ENCODE measurements around the gene IQCF5. TPM values are rescaled to one million over a fixed set of nuclear protein-coding genes. Genes with fewer than 3 reads are reported as not detected.

The IQCF5 gene
- polyA plus RNA-seq, 2 donors, result not detected

DNA sequence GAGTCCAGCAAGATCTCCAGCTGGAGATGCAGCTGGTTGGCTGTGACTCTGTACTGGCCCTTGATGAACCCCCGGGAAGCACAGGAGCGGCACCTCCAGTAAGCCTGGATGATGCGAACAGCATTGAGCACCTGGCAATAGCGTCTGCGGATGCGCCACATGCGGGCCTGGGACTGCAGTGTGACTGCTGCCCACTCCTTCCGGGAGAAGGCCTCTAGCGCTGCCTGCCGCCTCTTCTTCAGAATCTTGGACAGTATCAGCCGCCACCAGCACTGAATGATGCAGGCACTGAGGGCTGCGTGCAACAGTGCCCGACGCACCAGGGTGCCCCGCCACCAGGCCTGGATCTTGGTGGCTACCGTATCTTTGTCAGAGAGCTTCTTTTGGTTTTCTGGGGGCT is 19.5 kb upstream of the IQCF5 start:
- Histone ChIP-seq H3K9me3 (ENCODE audit: control insufficient read depth in 2 of 2, insufficient read depth in 1 of 2, low read depth in 1 of 2, low read length in 1 of 2) (no peaks in the 10 kb centered on the region), H3K27ac (ENCODE audit: low read depth in 2 of 2, low read length in 1 of 2) (no peak overlapping the region), H3K4me3 (ENCODE audit: low read depth in 1 of 2, low read length in 2 of 2) (no peak overlapping the region), H3K4me1 (ENCODE audit: control insufficient read depth in 2 of 2, insufficient read depth in 2 of 2, low read length in 1 of 2) (no peaks in the 10 kb centered on the region), H3K27me3 (ENCODE audit: control insufficient read depth in 1 of 2, insufficient read depth in 2 of 2, low read length in 2 of 2) (no peaks in the 10 kb centered on the region), H3K36me3 (ENCODE audit: control insufficient read depth in 2 of 2, insufficient read depth in 2 of 2, low read length in 1 of 2) (no peaks in the 10 kb centered on the region)
- 97% methylated on average over 16 of the region's 16 CpGs for WGBS, 2 donors

DNA sequence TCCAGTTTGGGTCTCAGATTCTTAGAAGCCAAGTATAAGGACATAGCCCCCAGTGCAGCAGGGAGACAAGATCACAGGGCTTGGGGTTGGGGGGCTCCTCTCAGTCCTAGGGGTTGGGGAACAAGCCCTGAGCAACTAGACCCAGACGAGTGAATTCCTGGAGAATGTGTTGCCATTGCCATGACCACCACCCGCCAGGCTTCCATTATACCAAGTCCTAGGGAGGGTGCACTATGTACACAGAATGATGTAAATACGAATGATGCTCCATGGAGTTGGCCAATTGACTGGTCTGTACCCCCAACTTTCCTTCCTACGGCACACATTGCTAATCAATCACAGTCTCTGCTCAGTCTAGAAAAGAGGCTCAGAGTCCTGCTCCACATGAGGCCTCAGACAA is 19.0 kb upstream of the IQCF5 start:
- no peaks in the 10 kb centered on the region for H3K9me3 ChIP-seq (ENCODE audit: control insufficient read depth in 2 of 2, insufficient read depth in 1 of 2, low read depth in 1 of 2, low read length in 1 of 2)
- 80 to 81% methylated on average over 4 of the region's 4 CpGs for WGBS, 2 donors
- no peak overlapping the region for H3K27ac ChIP-seq (ENCODE audit: low read depth in 2 of 2, low read length in 1 of 2)
- H3K27me3 ChIP-seq (ENCODE audit: control insufficient read depth in 1 of 2, insufficient read depth in 2 of 2, low read length in 2 of 2), result no peaks in the 10 kb centered on the region
- no peaks in the 10 kb centered on the region for H3K36me3 ChIP-seq (ENCODE audit: control insufficient read depth in 2 of 2, insufficient read depth in 2 of 2, low read length in 1 of 2)
- H3K4me1 ChIP-seq (ENCODE audit: control insufficient read depth in 2 of 2, insufficient read depth in 2 of 2, low read length in 1 of 2), result no peaks in the 10 kb centered on the region
- H3K4me3 ChIP-seq (ENCODE audit: low read depth in 1 of 2, low read length in 2 of 2), result no peak overlapping the region

DNA sequence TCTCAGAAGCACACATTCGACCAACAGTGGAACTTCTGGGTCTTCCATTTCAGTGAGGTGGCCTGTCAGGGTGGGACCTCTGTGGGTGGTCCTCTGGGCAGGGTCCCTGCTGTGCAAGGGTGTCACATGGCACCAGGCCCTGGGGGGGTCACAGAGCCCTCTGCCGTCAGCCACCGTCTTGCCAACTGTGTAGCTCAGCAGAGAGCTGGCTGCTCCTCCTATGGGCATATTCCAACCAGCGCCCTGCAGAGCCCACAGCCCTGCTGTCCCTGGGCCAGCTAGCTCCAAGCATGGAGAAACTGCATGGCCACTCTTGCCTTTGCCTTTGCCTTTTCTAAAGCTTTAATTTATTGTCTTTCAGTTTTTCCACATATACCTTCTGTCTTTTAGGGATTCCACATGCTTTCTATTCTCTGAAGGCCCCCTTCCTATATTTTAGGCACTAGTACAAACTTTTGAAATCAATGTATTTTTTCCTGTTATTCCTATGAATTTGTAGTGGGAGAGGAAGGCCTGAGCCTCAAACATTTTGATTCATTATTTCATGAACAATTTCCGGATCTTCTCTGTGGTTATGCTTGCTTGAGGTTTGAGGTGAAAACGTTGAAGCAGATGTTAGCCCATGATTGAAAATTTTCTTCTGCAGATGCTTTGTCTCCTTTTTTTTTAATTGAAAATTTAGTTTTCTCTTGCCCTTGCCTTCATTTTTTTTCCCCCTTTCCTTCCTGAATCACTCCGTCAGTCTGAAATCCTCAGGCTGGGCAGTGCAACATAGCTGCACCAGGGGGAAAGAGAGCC is 16.0 kb upstream of the IQCF5 start:
- no peaks in the 10 kb centered on the region for H3K9me3 ChIP-seq (ENCODE audit: control insufficient read depth in 2 of 2, insufficient read depth in 1 of 2, low read depth in 1 of 2, low read length in 1 of 2)
- H3K4me1 ChIP-seq (ENCODE audit: control insufficient read depth in 2 of 2, insufficient read depth in 2 of 2, low read length in 1 of 2), result no peaks in the 10 kb centered on the region
- no peak overlapping the region for H3K27ac ChIP-seq (ENCODE audit: low read depth in 2 of 2, low read length in 1 of 2)
- H3K36me3 ChIP-seq (ENCODE audit: control insufficient read depth in 2 of 2, insufficient read depth in 2 of 2, low read length in 1 of 2), result no peaks in the 10 kb centered on the region
- 75 to 82% methylated on average over 7 of the region's 7 CpGs for WGBS, 2 donors
- no peak overlapping the region for H3K4me3 ChIP-seq (ENCODE audit: low read depth in 1 of 2, low read length in 2 of 2)
- H3K27me3 ChIP-seq (ENCODE audit: control insufficient read depth in 1 of 2, insufficient read depth in 2 of 2, low read length in 2 of 2), result no peaks in the 10 kb centered on the region

DNA sequence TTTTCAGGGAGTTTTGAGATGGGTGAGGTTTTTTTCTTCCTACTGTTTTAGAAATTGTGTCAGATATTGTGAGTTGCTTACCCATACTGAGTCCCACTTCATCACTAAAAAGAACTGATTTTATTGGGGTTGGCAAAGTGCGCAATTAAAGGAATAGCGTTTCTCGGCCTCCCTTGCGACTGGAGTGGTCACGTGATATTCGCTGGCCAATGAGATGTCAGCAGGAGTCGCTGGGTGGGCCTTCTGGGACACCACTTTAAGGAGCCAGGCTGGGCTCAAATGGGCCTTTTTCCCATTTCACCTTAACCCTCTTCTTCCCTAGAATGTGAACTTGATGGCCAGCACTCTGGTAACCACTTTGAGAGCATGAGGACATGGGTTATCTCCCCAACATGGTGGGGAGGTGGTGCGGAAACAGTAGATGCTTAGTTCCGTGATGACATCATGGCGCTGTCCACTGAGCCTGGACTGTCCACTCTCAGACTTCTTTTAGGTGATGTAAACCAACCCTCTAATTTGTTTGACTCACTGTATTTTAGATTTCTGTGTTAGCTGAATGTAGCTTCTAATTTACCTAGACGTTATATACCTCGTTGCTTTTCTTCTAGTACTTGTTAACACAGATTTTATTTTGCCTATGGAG is 13.2 kb upstream of the IQCF5 start:
- Histone ChIP-seq H3K4me1 (ENCODE audit: control insufficient read depth in 2 of 2, insufficient read depth in 2 of 2, low read length in 1 of 2) (no peaks in the 10 kb centered on the region), H3K4me3 (ENCODE audit: low read depth in 1 of 2, low read length in 2 of 2) (no peak overlapping the region), H3K9me3 (ENCODE audit: control insufficient read depth in 2 of 2, insufficient read depth in 1 of 2, low read depth in 1 of 2, low read length in 1 of 2) (no peaks in the 10 kb centered on the region), H3K27ac (ENCODE audit: low read depth in 2 of 2, low read length in 1 of 2) (no peak overlapping the region), H3K36me3 (ENCODE audit: control insufficient read depth in 2 of 2, insufficient read depth in 2 of 2, low read length in 1 of 2) (no peaks in the 10 kb centered on the region), H3K27me3 (ENCODE audit: control insufficient read depth in 1 of 2, insufficient read depth in 2 of 2, low read length in 2 of 2) (no peaks in the 10 kb centered on the region)
- WGBS, 2 donors, result 93 to 95% methylated on average over 12 of the region's 12 CpGs

DNA sequence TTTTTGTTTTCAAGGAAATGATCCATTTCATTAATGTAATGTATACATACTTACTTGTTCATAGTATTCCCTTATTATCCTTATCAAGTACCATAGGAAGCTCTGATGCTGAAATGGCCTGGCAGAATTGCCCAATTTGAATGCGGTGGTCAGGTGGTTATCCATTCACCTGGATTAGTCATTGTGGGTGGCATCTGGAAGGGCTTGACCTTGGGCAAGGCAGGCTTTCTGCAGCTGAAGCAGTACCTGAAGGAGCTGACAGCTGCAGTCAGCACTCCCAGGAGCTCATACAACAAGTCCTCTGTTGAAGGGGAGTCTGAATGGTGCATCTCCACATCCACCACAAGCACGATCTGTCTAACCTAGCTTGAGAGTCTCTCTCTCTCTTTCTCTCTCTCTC is 12.2 kb upstream of the IQCF5 start:
- Histone ChIP-seq H3K36me3 (ENCODE audit: control insufficient read depth in 2 of 2, insufficient read depth in 2 of 2, low read length in 1 of 2) (no peaks in the 10 kb centered on the region), H3K27ac (ENCODE audit: low read depth in 2 of 2, low read length in 1 of 2) (no peak overlapping the region), H3K4me3 (ENCODE audit: low read depth in 1 of 2, low read length in 2 of 2) (no peak overlapping the region), H3K9me3 (ENCODE audit: control insufficient read depth in 2 of 2, insufficient read depth in 1 of 2, low read depth in 1 of 2, low read length in 1 of 2) (no peaks in the 10 kb centered on the region), H3K4me1 (ENCODE audit: control insufficient read depth in 2 of 2, insufficient read depth in 2 of 2, low read length in 1 of 2) (no peaks in the 10 kb centered on the region), H3K27me3 (ENCODE audit: control insufficient read depth in 1 of 2, insufficient read depth in 2 of 2, low read length in 2 of 2) (no peaks in the 10 kb centered on the region)
- WGBS, 2 donors, result 70 to 82% methylated on average over 2 of the region's 2 CpGs

DNA sequence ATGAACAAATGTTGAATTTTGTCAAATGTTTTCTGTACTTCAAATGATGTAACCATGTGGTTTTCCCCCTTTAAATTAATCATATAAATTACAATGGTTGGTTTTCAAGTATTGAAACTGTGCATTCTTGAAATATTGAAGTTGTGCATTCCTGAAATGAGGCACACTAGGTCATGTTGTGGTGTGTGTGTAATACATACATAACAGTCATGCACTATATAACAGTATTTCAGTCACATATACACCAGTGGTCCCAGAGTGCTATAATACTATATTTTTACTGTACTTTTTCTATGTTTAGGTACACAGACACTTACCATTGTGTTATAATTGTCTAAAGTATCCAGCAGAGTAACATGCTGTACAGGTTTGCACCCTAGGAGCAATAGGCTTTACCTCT is 11.0 kb upstream of the IQCF5 start:
- no peak overlapping the region for H3K4me3 ChIP-seq (ENCODE audit: low read depth in 1 of 2, low read length in 2 of 2)
- no peaks in the 10 kb centered on the region for H3K4me1 ChIP-seq (ENCODE audit: control insufficient read depth in 2 of 2, insufficient read depth in 2 of 2, low read length in 1 of 2)
- no peaks in the 10 kb centered on the region for H3K9me3 ChIP-seq (ENCODE audit: control insufficient read depth in 2 of 2, insufficient read depth in 1 of 2, low read depth in 1 of 2, low read length in 1 of 2)
- no peak overlapping the region for H3K27ac ChIP-seq (ENCODE audit: low read depth in 2 of 2, low read length in 1 of 2)
- no peaks in the 10 kb centered on the region for H3K27me3 ChIP-seq (ENCODE audit: control insufficient read depth in 1 of 2, insufficient read depth in 2 of 2, low read length in 2 of 2)
- H3K36me3 ChIP-seq (ENCODE audit: control insufficient read depth in 2 of 2, insufficient read depth in 2 of 2, low read length in 1 of 2), result no peaks in the 10 kb centered on the region

DNA sequence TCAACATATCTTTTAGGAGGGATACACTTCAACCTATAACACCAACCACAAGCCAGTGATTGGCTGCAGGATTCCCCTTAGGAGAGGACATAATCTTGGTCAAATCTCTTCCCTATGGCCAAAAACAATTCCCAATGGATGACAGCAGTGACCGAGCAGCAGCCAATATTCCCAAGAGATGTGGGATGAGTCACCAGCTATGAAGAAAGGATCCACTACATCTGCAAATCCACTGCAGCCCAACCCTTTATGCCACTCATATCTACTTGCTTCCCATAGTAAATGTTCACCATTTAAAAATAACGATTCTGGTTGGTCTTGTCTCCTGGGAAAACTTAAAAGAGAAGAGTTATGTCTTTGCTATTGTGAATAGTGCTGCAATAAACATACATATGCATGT is 4.5 kb upstream of the IQCF5 start:
- no peak overlapping the region for H3K27ac ChIP-seq (ENCODE audit: low read depth in 2 of 2, low read length in 1 of 2)
- H3K27me3 ChIP-seq (ENCODE audit: control insufficient read depth in 1 of 2, insufficient read depth in 2 of 2, low read length in 2 of 2), result peaks cover 0 to 2% of the 10 kb centered on the region in 2 donors
- 38 to 65% methylated on average over 1 to 2 of the region's 2 CpGs for WGBS, 2 donors
- no peaks in the 10 kb centered on the region for H3K36me3 ChIP-seq (ENCODE audit: control insufficient read depth in 2 of 2, insufficient read depth in 2 of 2, low read length in 1 of 2)
- no peak overlapping the region for H3K4me3 ChIP-seq (ENCODE audit: low read depth in 1 of 2, low read length in 2 of 2)
- H3K4me1 ChIP-seq (ENCODE audit: control insufficient read depth in 2 of 2, insufficient read depth in 2 of 2, low read length in 1 of 2), result no peaks in the 10 kb centered on the region
- no peaks in the 10 kb centered on the region for H3K9me3 ChIP-seq (ENCODE audit: control insufficient read depth in 2 of 2, insufficient read depth in 1 of 2, low read depth in 1 of 2, low read length in 1 of 2)

DNA sequence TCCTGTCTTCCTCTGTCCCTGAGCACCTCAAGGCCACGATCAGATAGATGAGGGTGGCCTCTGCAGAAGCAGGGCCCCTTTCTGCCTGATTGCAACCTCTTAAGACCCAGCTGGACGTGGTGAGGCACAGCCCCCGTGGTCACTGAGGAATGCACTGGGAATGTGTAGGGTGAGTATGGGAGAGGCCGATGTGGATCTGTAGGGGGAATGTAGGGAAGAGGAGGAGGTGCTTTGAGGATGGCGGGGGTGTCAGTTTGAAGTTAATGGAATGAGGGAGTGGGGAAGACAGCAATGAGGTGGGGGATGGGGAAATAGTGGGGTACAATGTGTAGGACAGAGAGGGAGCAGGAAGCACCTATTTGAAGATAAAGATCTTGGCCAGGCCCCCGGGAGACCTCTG is 785 bp upstream of the IQCF5 start:
- no peaks in the 10 kb centered on the region for H3K4me1 ChIP-seq (ENCODE audit: control insufficient read depth in 2 of 2, insufficient read depth in 2 of 2, low read length in 1 of 2)
- no peak overlapping the region for H3K27ac ChIP-seq (ENCODE audit: low read depth in 2 of 2, low read length in 1 of 2)
- no peaks in the 10 kb centered on the region for H3K9me3 ChIP-seq (ENCODE audit: control insufficient read depth in 2 of 2, insufficient read depth in 1 of 2, low read depth in 1 of 2, low read length in 1 of 2)
- 44 to 52% methylated on average over 6 of the region's 6 CpGs for WGBS, 2 donors
- H3K4me3 ChIP-seq (ENCODE audit: low read depth in 1 of 2, low read length in 2 of 2), result no peak overlapping the region
- peaks cover 0 to 2% of the 10 kb centered on the region in 2 donors for H3K27me3 ChIP-seq (ENCODE audit: control insufficient read depth in 1 of 2, insufficient read depth in 2 of 2, low read length in 2 of 2)
- no peaks in the 10 kb centered on the region for H3K36me3 ChIP-seq (ENCODE audit: control insufficient read depth in 2 of 2, insufficient read depth in 2 of 2, low read length in 1 of 2)

DNA sequence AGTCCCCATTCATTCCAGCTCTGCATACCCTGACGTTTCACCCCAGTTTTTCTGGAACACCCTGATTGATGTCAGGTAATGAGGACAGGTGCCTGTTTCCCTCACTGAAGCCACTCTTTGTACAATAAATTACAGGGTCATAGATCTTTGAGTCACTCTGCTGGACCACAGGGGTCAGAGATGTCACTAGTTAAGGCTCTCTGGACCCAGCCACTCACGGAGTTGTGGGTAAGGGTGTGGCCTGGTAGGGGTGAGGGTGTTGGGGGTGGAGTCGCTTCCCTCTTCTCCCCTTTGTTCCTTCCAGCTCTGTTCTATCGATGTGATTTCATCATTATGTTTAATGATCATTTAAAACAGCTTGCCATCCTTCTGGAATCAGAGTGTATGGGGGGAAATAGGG is 512 bp downstream of the IQCF5 start:
- Histone ChIP-seq H3K4me3 (ENCODE audit: low read depth in 1 of 2, low read length in 2 of 2) (no peak overlapping the region), H3K36me3 (ENCODE audit: control insufficient read depth in 2 of 2, insufficient read depth in 2 of 2, low read length in 1 of 2) (no peaks in the 10 kb centered on the region), H3K27ac (ENCODE audit: low read depth in 2 of 2, low read length in 1 of 2) (no peak overlapping the region), H3K4me1 (ENCODE audit: control insufficient read depth in 2 of 2, insufficient read depth in 2 of 2, low read length in 1 of 2) (no peaks in the 10 kb centered on the region), H3K27me3 (ENCODE audit: control insufficient read depth in 1 of 2, insufficient read depth in 2 of 2, low read length in 2 of 2) (peaks cover 0 to 2% of the 10 kb centered on the region in 2 donors), H3K9me3 (ENCODE audit: control insufficient read depth in 2 of 2, insufficient read depth in 1 of 2, low read depth in 1 of 2, low read length in 1 of 2) (no peaks in the 10 kb centered on the region)
- WGBS, 2 donors, result 55 to 60% methylated on average over 4 of the region's 4 CpGs

DNA sequence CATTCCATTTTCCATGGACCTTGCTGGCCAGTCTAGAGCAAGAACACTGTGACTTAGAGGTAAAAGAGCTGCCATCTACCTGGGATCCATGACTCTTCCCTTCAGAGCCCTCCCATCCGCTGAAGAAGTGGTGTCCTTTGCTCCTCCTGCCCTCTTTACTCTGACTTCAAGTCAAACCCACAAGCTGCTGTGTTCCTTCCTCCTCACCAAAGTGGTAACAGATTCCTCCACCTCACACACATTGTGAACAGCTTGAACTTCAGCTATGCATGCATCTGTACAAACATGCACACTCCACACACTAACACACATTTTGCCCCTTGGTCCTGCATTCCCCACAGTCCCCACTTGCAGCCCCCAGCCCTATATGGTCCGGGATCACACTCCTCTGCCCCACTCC is 990 bp downstream of the IQCF5 start:
- no peaks in the 10 kb centered on the region for H3K36me3 ChIP-seq (ENCODE audit: control insufficient read depth in 2 of 2, insufficient read depth in 2 of 2, low read length in 1 of 2)
- WGBS, 2 donors, result 72 to 73% methylated on average over 2 of the region's 2 CpGs
- H3K27me3 ChIP-seq (ENCODE audit: control insufficient read depth in 1 of 2, insufficient read depth in 2 of 2, low read length in 2 of 2), result no peaks in the 10 kb centered on the region
- H3K4me1 ChIP-seq (ENCODE audit: control insufficient read depth in 2 of 2, insufficient read depth in 2 of 2, low read length in 1 of 2), result no peaks in the 10 kb centered on the region
- H3K9me3 ChIP-seq (ENCODE audit: control insufficient read depth in 2 of 2, insufficient read depth in 1 of 2, low read depth in 1 of 2, low read length in 1 of 2), result no peaks in the 10 kb centered on the region
- H3K27ac ChIP-seq (ENCODE audit: low read depth in 2 of 2, low read length in 1 of 2), result no peak overlapping the region
- no peak overlapping the region for H3K4me3 ChIP-seq (ENCODE audit: low read depth in 1 of 2, low read length in 2 of 2)

All from esophagus (tissue), 2 donors.